Progenitor cell of endocrine pancreas (in vitro differentiated cells): ENCODE data around the gene GNPTAB. TPM values are rescaled to one million over a fixed set of nuclear protein-coding genes. Genes with fewer than 3 reads are reported as not detected.

Experiments
- DNase-seq: peaks from one replicate; pipeline ENCODE4 v3.0.0; 2021; ENCODE audit warnings: low spot score; ENCODE audit not compliant: unreplicated experiment
- H3K27ac Mint-ChIP-seq: 2 replicates; pipeline ENCODE4 v1.8.0; 2021; ENCODE audit warnings: mild to moderate bottlenecking, moderate library complexity, mixed read lengths
- H3K27me3 Mint-ChIP-seq: 2 replicates; pipeline ENCODE4 v1.8.0; 2021; ENCODE audit warnings: mixed read lengths
- H3K36me3 Mint-ChIP-seq: 2 replicates; pipeline ENCODE4 v1.8.0; 2022; ENCODE audit warnings: mixed read lengths; ENCODE audit not compliant: insufficient read depth
- H3K4me1 Mint-ChIP-seq: 2 replicates; pipeline ENCODE4 v1.8.0; 2021; ENCODE audit warnings: low read depth, mixed read lengths
- H3K4me3 Mint-ChIP-seq: 2 replicates; pipeline ENCODE4 v1.8.0; 2021; ENCODE audit warnings: low read depth, mild to moderate bottlenecking, moderate library complexity, mixed read lengths
- H3K9me3 Mint-ChIP-seq: 2 replicates; pipeline ENCODE4 v1.8.0; 2021; ENCODE audit warnings: low read depth, mixed read lengths
- total RNA-seq: library from RNA; stranded (reverse); gene quantifications from 2 replicates; pipeline ENCODE4 v1.2.1, GENCODE V29; 2021
- TF ChIP-seq, protein P1 (sequence below): fragments of 200-600 bp; sonication (generic); IDR thresholded peaks from one replicate; pipeline ENCODE4 v1.5.0; 2021; ENCODE audit warnings: antibody characterized with exemption, mild to moderate bottlenecking; ENCODE audit not compliant: unreplicated experiment

GNPTAB gene
- total RNA-seq, 1 donor from 2014 or later = 23.2 TPM

DNA sequence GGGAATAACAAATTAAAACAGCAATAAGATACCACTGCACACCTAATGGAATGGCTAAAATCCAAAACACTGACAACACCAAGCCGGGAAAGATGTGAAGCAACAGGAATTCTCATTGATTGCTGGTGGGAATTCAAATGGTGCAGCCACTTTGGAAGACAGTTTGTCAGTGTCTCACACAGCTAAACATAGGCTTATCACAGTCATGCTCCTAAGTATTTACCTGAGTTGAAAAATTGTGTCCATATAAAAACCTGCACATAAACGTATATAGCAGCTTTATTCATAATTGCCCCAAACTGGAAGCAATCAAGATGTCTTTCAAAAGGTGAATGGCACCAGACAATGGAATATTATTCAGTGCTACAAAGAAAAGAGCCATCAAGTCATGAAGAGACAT, 21.6 kb downstream of the GNPTAB start:
- peaks cover 2% of the 10 kb centered on the region for H3K36me3 Mint-ChIP-seq
- no peak overlapping the region for H3K4me3 Mint-ChIP-seq
- DNase-seq = no peak
- no peaks in the 10 kb centered on the region for H3K9me3 Mint-ChIP-seq
- no peaks in the 10 kb centered on the region for H3K27me3 Mint-ChIP-seq
- TF ChIP-seq, protein P1, sequence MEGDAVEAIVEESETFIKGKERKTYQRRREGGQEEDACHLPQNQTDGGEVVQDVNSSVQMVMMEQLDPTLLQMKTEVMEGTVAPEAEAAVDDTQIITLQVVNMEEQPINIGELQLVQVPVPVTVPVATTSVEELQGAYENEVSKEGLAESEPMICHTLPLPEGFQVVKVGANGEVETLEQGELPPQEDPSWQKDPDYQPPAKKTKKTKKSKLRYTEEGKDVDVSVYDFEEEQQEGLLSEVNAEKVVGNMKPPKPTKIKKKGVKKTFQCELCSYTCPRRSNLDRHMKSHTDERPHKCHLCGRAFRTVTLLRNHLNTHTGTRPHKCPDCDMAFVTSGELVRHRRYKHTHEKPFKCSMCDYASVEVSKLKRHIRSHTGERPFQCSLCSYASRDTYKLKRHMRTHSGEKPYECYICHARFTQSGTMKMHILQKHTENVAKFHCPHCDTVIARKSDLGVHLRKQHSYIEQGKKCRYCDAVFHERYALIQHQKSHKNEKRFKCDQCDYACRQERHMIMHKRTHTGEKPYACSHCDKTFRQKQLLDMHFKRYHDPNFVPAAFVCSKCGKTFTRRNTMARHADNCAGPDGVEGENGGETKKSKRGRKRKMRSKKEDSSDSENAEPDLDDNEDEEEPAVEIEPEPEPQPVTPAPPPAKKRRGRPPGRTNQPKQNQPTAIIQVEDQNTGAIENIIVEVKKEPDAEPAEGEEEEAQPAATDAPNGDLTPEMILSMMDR = no peak
- H3K4me1 Mint-ChIP-seq = no peaks in the 10 kb centered on the region
- H3K27ac Mint-ChIP-seq = no peak overlapping the region

DNA sequence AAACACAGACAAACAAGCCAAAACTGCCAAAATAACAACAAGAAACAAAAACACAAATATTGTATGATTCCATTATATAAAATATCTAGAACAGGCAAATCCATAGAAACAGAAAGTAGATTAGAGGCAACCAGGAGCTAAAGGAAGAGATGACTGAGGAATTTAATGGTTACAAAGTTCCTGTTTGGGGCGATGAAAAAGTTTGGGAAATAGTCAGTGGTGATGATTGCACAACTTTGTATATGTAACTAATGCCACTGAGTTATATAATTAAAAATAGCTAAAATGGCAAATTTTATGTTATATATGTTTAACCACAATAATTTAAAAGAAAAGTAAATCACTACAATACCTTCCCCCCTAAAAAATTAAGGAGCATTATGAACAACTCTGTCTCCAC, 24.5 kb downstream of the GNPTAB start:
- Mint-ChIP-seq H3K36me3 (peaks cover 2% of the 10 kb centered on the region), H3K27ac (no peak overlapping the region), H3K9me3 (no peaks in the 10 kb centered on the region), H3K4me1 (no peaks in the 10 kb centered on the region), H3K4me3 (no peak overlapping the region), H3K27me3 (no peaks in the 10 kb centered on the region)
- DNase-seq = no peak
- TF ChIP-seq, protein P1 = no peak

DNA sequence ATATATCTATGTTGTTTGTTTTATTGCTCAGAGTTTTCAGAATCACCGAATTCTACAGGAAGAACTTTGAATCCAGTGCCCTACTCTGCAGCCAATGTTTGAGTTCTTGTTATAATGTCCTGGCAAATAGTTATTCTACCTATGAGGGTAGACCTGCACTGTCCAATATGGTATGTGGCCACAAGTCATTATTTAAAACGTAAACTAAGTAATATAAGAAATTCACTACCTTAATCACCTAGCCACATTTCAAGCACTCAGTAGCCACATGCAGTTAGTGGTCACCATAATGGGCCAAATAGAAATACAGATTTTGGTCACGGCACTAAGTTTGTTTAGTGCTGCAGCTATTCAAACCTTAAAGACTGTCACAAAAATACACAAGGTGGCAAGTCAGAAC, 26.4 kb downstream of the GNPTAB start:
- Mint-ChIP-seq H3K9me3 (no peaks in the 10 kb centered on the region), H3K4me1 (no peaks in the 10 kb centered on the region), H3K27ac (no peak overlapping the region), H3K36me3 (peaks cover 2% of the 10 kb centered on the region), H3K27me3 (no peaks in the 10 kb centered on the region), H3K4me3 (no peak overlapping the region)
- TF ChIP-seq, protein P1 = no peak
- DNase-seq = no peak

DNA sequence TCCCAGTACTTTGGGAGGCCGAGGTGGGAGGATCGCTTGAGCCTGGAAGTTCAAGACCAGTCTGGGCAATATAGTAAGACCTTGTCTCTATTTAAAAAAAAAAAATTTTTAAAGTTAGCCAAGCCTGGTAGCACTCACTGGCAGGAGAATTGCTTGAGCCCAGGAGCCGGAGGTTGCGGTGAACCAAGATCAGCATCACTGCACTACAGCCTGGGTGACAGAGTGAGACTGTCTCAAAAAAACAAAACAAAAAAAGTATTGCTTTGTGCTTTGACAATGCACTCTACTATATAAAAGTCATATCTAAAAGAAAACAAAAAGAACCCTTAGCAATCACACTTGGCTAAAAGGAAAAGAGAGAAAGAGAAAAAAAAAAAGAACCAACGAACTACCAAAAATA, 26.8 kb downstream of the GNPTAB start:
- Mint-ChIP-seq H3K4me3 (no peak overlapping the region), H3K36me3 (peaks cover 2% of the 10 kb centered on the region), H3K9me3 (no peaks in the 10 kb centered on the region), H3K4me1 (no peaks in the 10 kb centered on the region), H3K27me3 (no peaks in the 10 kb centered on the region), H3K27ac (no peak overlapping the region)
- TF ChIP-seq, protein P1 = no peak
- no peak for DNase-seq

DNA sequence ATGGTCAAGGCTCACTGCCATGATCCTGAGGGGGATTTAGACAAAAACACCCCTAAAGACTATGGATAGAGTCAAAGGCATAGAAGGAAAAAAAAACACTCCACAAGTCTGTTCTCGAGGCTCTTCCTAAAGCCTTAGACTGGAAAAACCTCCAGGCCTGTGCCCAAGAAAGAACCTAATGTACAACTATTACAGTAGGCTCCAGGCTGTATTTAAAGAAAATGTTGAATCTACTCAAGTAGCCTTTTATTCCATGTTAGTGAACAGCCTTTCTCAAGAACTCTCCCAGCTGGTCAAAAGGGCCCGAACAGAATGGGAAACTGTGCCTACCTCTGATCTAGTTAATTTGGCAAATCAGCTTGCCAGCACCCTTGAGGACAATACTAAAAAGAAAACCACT, 28.3 kb downstream of the GNPTAB start:
- Mint-ChIP-seq H3K9me3 (no peaks in the 10 kb centered on the region), H3K36me3 (no peaks in the 10 kb centered on the region), H3K27ac (no peak overlapping the region), H3K4me1 (no peaks in the 10 kb centered on the region), H3K4me3 (no peak overlapping the region), H3K27me3 (no peaks in the 10 kb centered on the region)
- TF ChIP-seq, protein P1 = no peak
- no peak for DNase-seq
